Activated CD8-positive, alpha-beta memory T cell treated with anti-CD3 and anti-CD28 coated beads for 24 hours (primary cell): ENCODE measurements around the gene AUH.

ENCODE experiments used
- DNase-seq: peaks from one replicate; pipeline ENCODE4 v3.0.0-alpha.2; 2020

Gene AUH

DNA sequence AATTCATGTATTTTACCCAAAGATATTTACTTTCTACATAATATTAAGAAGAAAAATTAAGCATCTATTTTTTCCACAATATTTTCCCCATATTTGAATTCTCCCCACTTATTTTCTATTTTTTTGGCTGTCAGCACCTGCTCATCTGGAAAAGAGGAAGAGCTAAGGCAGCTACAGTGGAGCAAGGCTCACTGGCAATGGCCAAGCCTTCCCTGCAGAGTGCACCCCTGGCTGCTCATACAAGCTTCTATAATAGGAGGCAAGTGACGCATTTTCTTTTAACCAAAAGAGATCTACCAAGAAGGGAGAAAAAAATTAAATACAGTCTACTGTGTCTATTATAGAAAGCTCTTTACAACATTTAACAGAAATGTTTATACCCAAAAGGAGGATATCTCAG lies 72.5 kb downstream of the AUH start:
- DNase-seq: no peak

DNA sequence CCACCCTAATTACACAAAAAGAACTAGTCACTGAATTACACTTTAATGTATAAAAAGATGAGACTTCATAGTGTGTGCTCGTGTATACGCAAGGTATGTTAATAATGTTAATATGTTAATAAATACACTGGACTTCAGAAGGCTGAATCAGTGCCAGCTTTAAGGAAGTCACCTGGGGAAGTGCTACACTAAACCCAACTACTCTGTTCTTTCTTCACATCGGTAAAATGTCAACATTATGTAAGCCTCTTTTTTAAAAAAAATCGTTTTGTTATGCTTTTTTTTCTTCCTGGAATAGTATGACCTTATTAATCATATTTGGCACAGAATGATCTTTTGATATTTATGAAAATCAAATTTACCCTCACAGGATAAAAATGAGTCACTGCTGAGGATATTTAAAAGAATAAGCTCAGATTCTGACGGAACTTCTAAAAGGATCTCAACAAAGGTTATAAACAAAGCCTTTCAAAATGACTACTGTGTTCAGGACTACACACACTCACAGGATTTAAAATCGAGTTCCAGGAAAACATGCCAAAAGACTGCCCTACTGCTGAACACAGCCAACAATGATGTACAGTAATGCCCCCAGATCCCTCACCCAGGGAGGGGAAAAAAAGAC lies 75.9 kb downstream of the AUH start:
- DNase-seq: no peak

DNA sequence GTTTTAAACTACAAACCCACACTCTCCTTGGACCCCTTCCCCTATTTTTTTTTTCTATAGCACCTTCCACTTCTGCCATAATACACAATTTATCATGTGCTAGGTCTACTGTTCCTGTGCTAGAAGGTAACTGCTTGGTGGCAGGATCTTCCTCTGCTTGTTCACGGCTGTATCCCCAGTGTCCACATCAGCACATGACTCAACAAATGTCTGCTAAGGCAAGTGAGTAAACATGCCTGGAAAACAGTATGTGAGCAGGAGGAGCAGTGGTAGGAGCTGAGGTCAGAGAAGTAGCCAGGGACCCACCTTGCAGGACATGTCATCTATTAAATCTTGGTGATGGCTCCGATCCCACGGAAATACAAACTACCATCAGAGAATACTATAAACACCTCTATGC lies 79.4 kb downstream of the AUH start:
- no peak for DNase-seq

DNA sequence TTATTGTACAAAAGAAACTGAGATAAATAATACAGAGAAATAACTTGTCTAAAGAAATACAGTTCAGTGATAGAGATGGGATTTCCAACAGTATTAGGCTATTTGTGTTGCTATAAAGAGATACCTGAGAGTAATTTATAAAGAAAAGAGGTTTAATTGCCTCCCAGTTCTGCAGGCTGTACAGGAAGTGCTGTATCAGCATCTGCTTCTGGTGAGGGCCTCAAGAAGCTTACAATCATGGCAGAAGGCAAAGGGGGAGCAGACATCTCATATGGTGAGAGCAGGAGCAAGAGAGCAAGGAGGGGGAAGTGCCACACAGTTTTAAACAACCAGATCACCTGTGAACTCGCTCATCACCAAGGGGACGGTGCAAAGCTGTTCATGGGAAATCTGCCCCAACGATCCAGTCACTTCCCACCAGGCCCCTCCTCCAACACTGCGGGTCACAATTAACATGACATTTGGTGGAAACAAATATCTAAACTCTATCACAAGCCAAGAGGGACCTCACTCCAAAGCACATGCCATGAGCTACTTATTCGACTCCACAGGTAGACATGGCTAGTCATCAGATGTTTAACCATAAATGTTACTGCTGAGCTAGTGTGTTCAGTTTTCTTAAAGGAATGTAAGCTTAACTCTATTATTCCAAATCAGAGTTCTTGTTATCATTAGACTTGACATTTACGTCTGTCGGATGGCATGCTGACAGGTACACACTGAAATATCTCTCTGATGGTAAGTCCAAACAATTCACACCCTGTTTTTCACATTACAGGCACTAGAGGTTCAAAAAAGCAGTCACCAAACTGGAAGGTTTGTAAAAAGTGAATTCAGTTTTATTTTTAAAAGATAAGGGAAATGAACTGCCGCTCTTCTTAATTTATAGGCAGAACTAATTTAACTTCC lies 82.2 kb downstream of the AUH start:
- DNase-seq: no peak

DNA sequence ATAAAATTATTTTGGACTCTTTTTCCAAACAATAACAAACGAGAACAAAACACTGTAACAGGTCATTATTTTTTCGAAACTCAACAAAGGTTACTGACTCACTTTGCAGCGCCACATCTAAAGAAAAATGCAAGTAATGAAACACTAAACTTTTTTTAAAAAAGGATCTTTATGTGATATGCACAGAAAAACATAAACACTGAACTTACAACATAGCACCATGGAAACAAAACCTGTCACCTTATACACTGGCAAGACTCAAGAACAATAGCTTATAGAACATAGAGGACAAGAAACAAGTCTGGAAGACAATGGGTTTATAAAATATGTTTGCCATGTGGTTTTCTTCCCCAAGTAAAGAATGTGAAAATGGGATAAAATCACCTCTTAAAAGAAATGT lies 85.2 kb downstream of the AUH start:
- DNase-seq: no peak

DNA sequence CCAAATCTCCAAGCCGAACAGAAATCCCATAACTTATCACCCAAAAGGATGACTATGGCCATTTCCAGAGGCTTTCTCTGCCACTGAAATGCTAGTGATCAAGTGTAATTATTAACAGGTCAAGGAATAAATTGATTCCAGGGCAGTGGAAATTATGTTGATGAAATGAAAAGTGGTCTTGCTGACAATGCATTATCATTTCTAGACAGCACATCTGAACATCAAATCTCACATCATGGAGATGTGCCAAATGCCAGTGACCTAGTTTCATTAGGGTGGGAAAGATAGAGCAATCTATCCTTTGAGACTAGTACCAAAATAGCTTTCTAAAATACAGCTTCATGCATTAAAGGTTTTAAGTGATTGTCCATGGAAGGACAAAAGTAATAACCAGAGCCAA lies 86.1 kb downstream of the AUH start:
- DNase-seq: no peak

DNA sequence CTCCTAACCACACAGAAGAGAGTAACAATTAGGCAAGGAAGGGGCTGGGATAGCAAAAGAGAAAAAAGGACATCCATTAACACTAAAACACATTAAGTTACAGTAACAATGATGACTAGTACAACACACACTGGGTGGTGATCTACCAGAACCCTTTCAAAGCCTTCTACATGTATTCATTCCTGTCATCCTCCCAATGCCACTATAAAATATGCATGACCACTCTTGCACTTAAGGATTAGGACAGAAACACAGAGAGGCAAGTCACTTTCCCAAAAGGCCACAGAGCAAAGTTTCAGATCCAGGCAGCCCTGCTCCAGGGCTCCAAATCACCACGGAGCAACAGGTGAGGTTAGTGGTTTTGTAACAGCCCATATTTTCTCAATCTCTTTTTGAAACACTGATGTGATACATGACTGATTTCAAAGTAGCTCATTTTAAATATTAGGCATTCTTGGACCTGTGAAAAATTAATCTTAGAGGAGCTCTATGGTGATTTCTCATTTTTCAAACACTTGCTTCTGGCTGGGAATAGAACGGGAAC lies 86.7 kb downstream of the AUH start:
- no peak for DNase-seq

DNA sequence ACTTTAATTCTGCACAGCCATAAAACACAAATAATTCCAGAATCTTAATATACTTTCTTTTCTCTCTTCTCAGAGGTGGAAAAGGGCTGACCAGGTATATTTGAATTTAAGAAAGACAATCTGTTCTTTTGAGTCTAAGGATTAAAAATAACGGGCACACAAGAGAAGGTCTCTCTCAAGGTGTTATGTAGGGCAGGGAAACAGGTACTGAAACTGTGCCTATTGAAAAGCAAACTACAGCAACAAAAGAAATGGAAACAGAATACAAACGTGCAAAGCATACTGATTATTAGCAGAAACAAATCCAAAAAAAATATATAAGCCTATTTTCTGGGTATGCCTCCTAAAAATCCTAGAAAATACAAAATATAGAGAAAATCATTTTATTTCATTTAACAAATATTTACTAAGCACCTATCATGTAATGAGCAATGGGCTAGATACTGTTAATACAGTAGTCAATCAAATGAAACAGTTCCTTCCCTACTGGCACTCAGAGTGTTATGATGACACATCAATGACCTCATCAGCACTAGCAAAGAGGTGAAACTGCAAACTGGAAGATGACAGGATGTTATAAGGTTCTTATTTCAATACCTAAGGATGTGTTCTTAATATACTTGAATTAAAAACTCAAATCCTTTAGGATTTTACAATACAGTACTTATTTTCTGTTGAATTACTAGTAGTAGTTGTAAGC lies 87.7 kb downstream of the AUH start:
- DNase-seq: no peak

DNA sequence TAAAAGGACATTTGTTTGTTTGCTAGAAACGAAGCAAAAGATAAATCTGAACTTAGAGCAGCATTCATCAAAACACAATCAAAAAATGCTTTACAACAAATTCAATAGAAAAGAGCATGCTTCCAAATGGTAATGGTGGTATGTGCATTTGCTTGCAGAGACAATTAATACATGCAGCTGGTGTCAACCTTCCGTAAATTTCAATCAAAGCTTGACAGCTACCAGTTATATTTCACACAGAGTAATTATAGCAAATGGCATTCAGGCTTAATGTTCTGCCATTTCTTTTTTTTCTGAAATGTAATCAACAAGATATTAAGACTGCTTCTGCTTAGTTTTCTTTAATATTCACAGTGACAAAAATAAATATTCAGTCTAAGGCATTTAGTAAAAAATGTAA lies 90.6 kb downstream of the AUH start:
- DNase-seq: no peak

DNA sequence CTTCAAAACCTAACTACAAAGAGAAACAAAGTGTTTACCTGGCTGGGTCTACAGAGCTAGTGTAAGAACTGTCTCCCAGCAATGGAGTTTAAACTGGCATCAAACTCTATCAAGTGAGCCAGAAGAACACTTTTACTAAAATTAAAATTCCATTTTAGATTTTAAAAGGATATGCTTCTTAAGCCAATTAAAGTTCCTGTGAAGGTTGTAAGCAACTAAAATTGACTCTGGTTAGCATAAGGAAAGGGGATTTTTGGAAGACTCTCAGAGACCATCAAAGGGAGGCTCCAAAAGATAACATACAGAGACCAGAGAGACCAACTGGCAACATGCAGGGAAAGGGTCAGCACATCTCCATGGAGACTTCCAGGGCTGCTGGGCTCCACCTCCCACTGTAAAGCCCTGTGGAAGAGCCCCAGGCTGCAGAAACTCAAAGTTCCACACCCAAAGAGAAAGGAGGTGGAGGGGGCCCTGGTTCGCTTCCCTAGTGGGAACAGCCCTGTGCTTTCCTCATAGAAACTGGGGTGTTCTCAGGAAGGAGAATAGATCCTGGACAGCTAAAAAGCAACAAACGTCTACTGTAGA lies 91.7 kb downstream of the AUH start:
- DNase-seq: no peak

DNA sequence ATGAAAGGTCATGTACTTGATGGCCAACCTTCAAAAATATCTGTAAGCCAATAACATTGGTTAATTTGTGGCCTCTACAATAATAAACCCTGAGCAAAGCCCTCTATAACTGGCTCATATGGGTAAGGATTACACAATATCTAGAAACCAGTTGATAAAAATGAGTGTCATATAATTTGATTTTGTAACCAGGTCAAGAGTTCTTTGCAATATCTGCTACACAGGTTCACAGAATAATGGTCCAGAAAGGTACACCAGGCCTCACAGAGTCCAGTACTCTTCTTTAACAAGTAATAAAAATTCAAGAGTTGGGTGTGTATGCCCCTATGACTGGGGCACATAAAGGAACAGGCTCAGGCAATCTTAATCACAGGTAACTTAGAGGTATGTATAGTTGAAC lies 95.3 kb downstream of the AUH start:
- no peak for DNase-seq

DNA sequence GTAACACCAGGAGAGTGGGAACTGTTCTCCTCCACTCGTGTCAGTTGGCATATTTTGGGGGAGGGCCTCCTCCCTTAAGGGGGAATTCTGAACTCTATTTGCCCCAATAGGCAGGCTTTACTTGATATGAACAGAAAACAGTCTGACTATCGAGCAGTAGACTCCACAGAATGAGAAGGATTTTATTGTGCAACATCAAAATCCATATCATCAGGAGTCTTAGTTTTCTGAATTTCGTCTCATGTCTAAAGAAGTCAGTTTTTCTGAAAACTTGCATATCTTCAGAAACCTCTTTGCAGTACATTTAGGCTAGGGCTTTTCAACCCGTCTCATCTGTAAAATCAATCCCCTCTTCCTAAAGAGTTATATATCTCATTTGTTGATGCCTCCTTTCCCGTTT lies 96.2 kb downstream of the AUH start:
- no peak for DNase-seq

DNA sequence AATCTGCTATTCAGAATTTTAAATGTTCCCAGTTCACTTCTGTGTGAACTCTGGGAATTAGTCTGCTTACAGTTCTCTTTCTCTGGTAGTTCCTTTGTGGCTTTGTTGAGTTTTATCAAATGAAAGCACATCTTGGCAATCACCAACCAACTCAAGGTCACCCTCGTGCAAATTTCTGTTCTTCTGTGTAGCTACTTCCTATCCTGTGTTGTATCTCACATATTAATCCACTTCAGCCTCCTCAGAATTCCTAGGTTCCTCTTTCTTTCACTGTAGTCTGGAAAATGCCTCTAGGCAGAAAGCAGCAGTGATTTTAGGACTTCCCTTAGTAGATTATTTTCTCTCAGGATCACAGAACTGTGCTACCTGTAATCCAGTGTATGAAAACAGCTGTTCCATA lies 100.3 kb downstream of the AUH start:
- DNase-seq: no peak

DNA sequence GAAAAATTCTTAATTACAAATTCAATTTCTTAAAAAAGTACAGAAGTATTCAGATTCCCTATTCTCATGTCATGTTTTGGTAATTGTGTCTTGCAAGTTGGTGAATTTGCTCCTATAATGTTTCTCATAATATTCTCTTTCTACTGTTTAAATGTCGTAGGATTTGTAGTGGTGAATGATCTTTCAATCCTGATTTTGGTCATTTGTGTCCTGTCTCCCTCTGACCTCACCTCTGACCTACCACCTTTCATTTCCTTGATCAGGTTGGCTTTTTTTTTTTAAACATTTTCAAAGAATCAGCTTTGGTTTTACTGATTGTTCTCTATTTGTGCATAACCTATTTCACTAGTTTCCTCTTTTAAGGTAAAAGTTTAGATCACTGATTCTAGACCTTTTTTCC lies 102.6 kb downstream of the AUH start:
- DNase-seq: no peak

DNA sequence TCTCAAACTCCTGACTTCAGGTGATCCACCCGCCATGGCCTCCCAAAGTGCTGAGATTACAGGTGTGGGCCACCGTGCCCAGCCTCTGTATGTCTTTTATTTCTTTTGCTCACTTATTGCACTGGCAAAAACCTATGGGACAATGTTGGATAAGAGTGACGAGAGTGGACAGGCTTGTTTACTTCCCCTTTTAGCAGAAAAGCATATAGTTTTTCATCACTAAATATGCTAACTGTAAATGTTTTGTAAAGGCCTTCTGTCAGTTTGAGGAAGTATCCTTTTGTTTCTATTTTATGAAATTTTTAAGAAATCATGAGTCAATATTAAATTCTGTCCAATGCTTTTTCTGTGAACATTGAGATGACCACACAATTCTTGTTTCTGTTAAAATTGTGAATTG lies 103.3 kb downstream of the AUH start:
- DNase-seq: no peak

DNA sequence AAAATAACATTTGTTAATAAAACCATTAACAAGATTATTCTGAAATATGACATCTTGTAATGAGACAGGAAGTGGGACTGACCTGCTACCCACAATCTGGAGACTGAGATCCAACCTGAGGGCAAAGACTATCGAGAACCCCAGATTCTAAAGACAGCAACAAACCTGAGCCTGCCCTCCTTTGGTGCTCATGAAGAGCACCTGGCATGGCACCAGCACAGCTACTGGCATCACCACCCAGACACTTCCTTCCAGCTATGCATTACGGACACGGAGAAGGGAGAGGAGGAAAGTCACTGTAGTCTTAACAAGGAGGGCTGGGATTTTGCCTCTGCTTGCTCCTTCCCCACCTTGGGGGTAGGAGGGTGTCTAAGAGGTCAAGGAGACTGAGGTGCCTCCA lies 105.5 kb downstream of the AUH start:
- no peak for DNase-seq

DNA sequence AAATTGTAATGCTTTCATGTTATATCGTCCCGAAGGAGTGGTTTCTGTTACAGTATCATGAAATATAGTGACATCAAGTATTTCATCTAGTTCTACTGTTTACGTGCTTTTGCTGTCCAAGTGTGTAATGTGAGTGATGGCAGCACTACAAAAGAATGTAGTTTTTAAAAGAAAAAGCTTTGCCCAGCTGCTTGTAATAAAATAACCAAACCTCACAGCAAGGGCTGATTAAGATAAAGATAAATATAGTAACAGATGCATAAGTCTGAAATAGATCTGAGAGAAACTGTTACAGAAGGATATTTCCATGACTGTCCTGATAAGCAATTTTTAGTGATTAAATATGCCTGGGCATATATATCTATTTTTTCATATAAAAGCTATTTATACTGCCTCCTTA lies 106.4 kb downstream of the AUH start:
- DNase-seq: no peak

DNA sequence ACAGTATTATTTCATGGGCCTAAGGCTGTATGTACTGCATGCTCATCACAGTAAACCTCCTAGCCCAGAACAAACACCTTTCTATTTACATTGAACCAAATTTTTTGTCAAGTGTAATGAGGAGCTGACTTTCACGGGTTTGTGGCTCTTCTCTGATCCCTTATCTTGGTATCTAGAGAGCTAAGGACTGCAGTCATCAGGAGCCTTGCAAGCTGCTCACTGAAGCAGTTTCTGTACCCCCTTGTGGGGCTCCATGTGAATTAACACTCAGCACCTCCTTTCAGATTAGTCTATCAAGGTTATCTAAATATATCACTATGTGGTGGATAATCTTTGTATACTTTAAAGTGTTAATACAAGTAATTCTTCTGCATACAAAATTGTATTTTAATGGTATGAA lies 108.2 kb downstream of the AUH start:
- DNase-seq: no peak

DNA sequence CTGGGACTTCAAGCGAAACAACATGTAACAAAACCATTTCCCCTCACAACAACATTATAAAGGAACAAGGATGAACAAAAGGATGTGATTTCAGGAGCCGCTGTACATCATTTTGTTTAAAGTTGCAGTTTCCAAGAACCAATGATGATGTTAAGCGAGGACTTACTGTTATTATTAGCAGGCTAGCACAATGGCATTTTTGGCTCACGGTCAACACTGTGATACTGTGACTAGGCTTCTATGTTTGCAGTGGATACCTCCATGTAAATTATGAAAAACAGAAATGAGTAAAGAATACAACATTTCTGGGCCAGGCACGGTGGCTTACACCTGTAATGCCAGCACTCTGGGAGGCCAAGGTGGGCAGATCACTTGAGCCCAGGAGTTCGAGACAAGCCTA lies 113.0 kb downstream of the AUH start:
- no peak for DNase-seq

DNA sequence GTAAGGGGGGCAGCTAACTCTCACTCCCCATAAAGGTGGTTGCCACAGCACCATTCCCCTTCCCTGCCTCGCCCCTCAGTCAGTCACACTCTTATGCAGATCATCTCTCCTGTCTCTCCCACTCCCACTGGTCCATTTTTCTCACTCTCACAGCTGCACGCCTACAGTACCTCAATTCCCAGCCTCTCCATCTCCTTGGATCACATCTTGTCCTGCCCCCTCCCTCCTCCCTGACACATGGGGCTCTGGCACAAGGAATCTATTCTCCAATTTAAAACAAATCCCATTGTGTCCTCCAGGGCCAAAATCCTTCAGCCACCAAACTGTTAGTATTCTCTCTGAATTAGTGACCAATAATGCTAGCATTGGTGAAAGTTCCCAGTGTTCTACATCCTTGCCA lies 114.4 kb downstream of the AUH start:
- DNase-seq: no peak

DNA sequence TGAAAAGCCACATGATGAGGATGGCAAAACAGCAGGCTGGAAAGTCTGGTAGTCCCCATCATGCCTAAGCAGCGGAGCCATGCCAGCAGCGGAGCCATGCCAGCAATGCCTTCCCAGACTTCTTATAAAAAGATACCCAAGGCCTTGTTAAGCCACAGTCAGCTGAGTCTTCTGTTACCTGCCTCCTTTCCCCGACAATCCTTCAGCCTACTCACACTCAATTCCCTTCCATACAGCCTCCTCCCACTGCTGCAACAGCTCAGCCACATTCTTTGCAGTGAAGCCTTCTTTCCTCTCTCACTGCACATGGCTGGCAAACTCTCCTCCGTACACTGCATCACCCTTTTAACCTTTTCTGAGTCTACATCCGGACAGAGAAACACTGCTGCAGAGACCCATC lies 114.9 kb downstream of the AUH start:
- DNase-seq: no peak

DNA sequence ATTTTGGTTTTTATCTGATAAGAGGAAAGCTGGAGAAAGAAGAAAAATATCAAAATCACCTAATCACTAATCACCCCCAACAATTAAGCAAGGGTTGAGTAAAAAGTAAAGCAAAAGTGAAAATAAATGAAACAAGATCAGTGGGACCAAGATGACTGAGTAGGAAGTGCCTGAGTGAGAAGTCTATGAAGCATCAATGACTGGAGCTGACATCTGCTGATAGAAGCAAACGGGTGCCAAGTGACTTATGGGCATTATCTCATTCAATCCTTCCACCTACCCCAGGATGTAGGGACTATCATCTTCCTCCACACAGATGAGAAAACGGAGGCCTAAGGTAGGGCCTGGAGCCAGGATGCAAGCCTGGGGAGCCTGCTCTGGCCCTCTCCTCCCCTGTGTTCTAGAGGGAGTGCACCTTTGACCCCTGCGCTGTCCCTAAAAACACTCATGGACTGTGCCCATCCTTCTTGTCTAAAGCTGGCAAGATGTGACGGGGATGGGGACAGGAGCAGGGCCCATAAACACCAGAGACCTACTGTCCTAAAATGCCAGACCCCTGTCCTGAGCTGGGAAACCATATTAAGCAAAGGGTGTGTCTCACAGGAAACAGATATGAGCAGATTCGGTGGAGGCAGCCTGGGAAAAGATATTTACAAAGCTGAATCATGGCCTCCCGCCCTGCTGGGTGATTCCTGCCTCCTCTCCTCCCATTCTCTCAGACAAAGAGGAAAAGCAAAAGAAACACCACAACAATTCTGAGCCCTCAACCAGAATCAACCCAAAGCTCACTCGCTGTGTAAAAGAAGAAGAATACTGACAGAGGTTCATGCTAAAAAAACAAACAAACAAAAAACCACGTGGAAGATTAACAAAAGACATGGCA lies 116.0 kb downstream of the AUH start:
- DNase-seq: no peak
